AG04450 (cell line): ENCODE measurements around the gene PES1. TPM values are rescaled to one million over a fixed set of nuclear protein-coding genes. Genes with fewer than 3 reads are reported as not detected.

ENCODE experiments used
- CTCF ChIA-PET: fragments of 300-600, 350-600 bp; formaldehyde crosslinking; extraction: SDS; loops from one replicate; lab custom pipeline; 2022; ENCODE audit warnings: antibody characterized with exemption, inconsistent platforms; lab: Charles Lee
- POLR2A ChIA-PET: fragments of 350-600 bp; formaldehyde crosslinking; extraction: SDS; loops from one replicate; lab custom pipeline; 2021; ENCODE audit warnings: antibody characterized with exemption, inconsistent platforms; lab: Yijun Ruan, JAX
- DNase-seq: peaks from one replicate; pipeline ENCODE4 v3.0.0-alpha.2; 2011; ENCODE audit warnings: low read depth, low spot score
- H3K27ac ChIP-seq: one replicate; pipeline ENCODE4 v1.5.1; 2012; ENCODE audit warnings: low read depth, low read length, control low read depth
- H3K27me3 ChIP-seq: one replicate; pipeline ENCODE4 v1.6.0; 2012; ENCODE audit warnings: low read length; ENCODE audit not compliant: control insufficient read depth, insufficient read depth
- H3K4me3 ChIP-seq: 2 replicates; pipeline ENCODE4 v1.5.1; 2011; ENCODE audit warnings: mild to moderate bottlenecking, low read depth, low read length, control low read depth
- H3K9me3 ChIP-seq: 2 replicates; pipeline ENCODE4 v1.5.1; 2012; ENCODE audit warnings: low read length; ENCODE audit not compliant: control insufficient read depth, insufficient read depth
- CTCF ChIP-seq: IDR thresholded peaks from 2 replicates; pipeline ENCODE4 v1.5.1; 2011; ENCODE audit warnings: low read depth, low read length, control low read depth, inconsistent platforms
- polyA plus RNA-seq: library from polyadenylated mRNA; depleted of rRNA; stranded (reverse); fragments of >200 nt; gene quantifications from 2 replicates; pipeline ENCODE4 v1.2.3, GENCODE V29; 2011

The PES1 gene
- polyA plus RNA-seq, 1 experiment = 70.2 TPM

DNA sequence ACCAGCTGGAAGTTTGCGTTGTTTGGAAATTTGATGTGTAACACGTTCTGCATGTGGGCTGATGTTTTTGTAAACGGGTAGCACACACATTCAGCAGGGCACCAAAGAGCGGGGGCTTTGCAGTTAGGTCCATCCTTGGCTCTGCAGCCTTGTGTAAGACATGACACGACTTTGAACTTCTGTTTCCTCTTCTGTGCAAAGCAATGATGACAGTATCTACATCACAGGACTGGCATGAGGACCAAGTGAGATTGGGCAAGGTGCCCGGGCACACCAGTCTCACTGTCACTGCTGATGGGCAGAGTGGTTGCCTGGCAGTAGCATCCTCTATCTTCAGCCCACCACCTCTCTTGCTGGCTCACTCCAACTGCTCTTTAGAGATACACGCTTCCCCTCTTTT lies 18.6 kb upstream of the PES1 start:
- H3K27me3 ChIP-seq = no peaks in the 10 kb centered on the region
- H3K9me3 ChIP-seq = no peaks in the 10 kb centered on the region
- DNase-seq = no peak
- TF ChIP-seq CTCF = no peak
- ChIA-PET CTCF (interaction anchor here (0.8 to 4.9 kb wide), 2 partner anchors 24 to 310 kb away, joined by 3 to 42 read pairs; no protein-coding TSS in a partner anchor), POLR2A (no interaction called here)
- no peak overlapping the region for H3K27ac ChIP-seq
- H3K4me3 ChIP-seq = no peak overlapping the region

DNA sequence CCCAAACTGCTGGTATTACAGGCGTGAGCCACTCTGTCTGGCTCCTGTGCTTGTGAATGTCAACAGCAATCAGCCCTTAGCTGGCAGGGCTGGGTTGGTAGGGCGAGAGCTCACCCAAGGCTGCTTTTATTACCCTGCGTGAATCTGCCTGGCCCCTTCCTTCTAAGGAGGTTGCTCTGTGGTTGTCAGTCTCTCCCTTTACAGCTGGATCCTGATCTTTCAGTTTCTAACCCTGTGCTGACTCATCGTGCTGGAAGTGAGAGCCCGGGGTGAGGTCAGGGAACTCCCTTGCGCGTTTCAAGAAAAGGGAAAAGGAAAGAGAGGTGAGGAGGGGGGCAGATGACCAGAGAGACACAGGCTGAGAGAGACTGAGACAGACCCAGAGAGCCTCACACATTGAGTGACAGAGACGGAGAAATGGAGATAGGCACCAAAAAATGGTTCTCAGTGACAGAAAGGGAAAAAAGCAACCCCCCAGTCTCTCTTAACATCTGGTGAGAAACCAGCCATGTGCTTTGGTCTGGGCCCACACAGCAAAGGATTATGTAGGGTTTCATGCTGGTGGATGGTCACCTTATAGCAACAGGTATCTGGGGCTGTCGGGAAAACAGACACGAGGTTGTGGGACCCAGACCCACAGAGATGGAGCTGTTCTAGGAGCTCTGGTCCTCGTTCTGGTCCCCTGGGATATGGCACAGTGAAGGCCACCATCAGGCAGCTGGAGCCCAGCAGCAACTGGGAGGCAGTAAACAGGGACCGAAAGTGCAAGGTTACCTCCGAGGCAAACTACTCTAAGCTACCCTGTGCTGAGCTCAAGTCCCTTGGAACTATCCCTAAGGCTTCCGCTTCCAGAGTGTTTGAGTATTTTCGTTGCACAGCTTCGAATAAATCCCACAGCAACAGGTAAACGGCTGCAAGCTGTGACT lies 17.8 kb upstream of the PES1 start:
- no peak overlapping the region for H3K27ac ChIP-seq
- ChIA-PET POLR2A (interaction anchor here (0.7 kb wide), 1 partner anchor 173 kb away, joined by 4 read pairs; no protein-coding TSS in a partner anchor), CTCF (interaction anchor here (0.8 to 4.9 kb wide), 2 partner anchors 25 to 310 kb away, joined by 3 to 42 read pairs; no protein-coding TSS in a partner anchor)
- no peaks in the 10 kb centered on the region for H3K9me3 ChIP-seq
- H3K27me3 ChIP-seq = no peaks in the 10 kb centered on the region
- no peak overlapping the region for H3K4me3 ChIP-seq
- TF ChIP-seq CTCF = no peak
- peak; percentile 55 for DNase-seq

DNA sequence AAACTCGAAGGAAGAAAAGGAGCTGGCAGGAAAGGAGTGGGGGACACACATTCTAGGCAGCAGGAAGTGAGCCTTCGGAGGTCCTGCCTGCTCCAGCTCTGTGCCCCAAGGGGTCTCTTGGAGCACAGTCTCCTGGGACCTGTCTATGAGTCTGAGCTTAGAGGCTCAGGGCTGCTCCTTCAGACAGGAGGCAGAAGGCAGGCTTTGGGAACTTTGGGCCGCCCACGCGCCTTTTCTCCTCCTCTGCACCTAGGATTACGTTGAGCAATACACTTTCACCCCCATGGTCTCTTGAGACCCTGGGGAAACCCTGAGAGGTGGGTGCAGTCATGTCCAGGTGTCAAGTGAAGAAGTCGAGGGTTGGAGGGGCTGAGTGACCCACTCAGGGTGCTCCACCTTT lies 16.2 kb upstream of the PES1 start:
- Histone ChIP-seq H3K27me3 (no peaks in the 10 kb centered on the region), H3K4me3 (no peak overlapping the region), H3K27ac (no peak overlapping the region), H3K9me3 (no peaks in the 10 kb centered on the region)
- ChIA-PET POLR2A (no interaction called here), CTCF (interaction anchor here (1.2 to 4.9 kb wide), 3 partner anchors 26 to 183 kb away, joined by 3 to 42 read pairs (median 15); no protein-coding TSS in a partner anchor)
- no peak for TF ChIP-seq CTCF
- DNase-seq = no peak

GRCh38 chr22:30607300-30607930 lies 15.7 kb upstream of the PES1 start:
- no peak for DNase-seq
- Histone ChIP-seq H3K27me3 (no peaks in the 10 kb centered on the region), H3K9me3 (no peaks in the 10 kb centered on the region), H3K4me3 (peak overlapping the region; percentile 61), H3K27ac (peak overlapping the region; percentile 65)
- ChIA-PET POLR2A (interaction anchor here (0.5 to 1.0 kb wide), 2 partner anchors 35 to 184 kb away, joined by 6 to 7 read pairs; no protein-coding TSS in a partner anchor), CTCF (interaction anchor here (0.6 to 4.9 kb wide), 6 partner anchors 23 to 1174 kb away, joined by 3 to 42 read pairs (median 9); no protein-coding TSS in a partner anchor)
- no peak for TF ChIP-seq CTCF
